ENCODE measurements around the gene RANBP17. TPM values are rescaled to one million over a fixed set of nuclear protein-coding genes. Genes with fewer than 3 reads are reported as not detected.

Gene RANBP17
- total and polyA plus RNA-seq, 2 experiments from 2014 or later, result 43.8 to 53.1 TPM

GRCh38 chr5:171122372-171122771 is 260.6 kb downstream of the RANBP17 start:
- Mint-ChIP-seq H3K4me3 (no peak overlapping the region), H3K36me3 (ENCODE audit: low read depth) (no peaks in the 10 kb centered on the region), H3K4me1 (no peaks in the 10 kb centered on the region), H3K27me3 (ENCODE audit: insufficient read depth, low read depth, poor library complexity) (peaks cover 7% of the 10 kb centered on the region), H3K9me3 (no peaks in the 10 kb centered on the region), H3K27ac (no peak overlapping the region)
- ATAC-seq (no peak), DNase-seq (ENCODE audit: low spot score) (no peak)
- H2AFZ ChIP-seq, result no peak overlapping the region
- no peaks in the 10 kb centered on the region for H3F3A ChIP-seq (replicated peaks; ENCODE audit: low read depth)
- no peaks in the 10 kb centered on the region for H3K27me3 ChIP-seq (ENCODE audit: insufficient read depth)
- no peaks in the 10 kb centered on the region for H3K4me1 ChIP-seq (ENCODE audit: insufficient read depth)
- H3K79me2 ChIP-seq (replicated peaks; ENCODE audit: insufficient read depth), result no peaks in the 10 kb centered on the region
- H3K9me2 ChIP-seq (ENCODE audit: insufficient read depth), result no peaks in the 10 kb centered on the region
- no peak for TF ChIP-seq REST (IDR thresholded peaks at IDR 0.05; ENCODE audit: unreplicated experiment)
- no peak for TF ChIP-seq ETS1 (IDR thresholded peaks at IDR 0.05)
- no peak for TF ChIP-seq ZNF462 (CRISPR knock-in tag; IDR thresholded peaks at IDR 0.05)
- TF ChIP-seq JUNB (IDR thresholded peaks at IDR 0.05; ENCODE audit: unreplicated experiment), result no peak
- no peak for TF ChIP-seq CREB1 (CRISPR knock-in tag; IDR thresholded peaks at IDR 0.05; ENCODE audit: low read depth)
- TF ChIP-seq EZH2phosphoT487 (IDR thresholded peaks at IDR 0.05; ENCODE audit: unreplicated experiment), result no peak
- no peak for TF ChIP-seq CTCF (conservative IDR thresholded peaks at IDR 0.05; ENCODE audit: low read depth in 2 of 2)
- no peak for TF ChIP-seq ZNF331 (CRISPR knock-in tag; IDR thresholded peaks at IDR 0.05; ENCODE audit: low read depth)
- no peak for TF ChIP-seq STAT1 (IDR thresholded peaks at IDR 0.05; ENCODE audit: unreplicated experiment)
- no peak for TF ChIP-seq EZH2 (IDR thresholded peaks at IDR 0.05; ENCODE audit: low read depth, unreplicated experiment)
- no peak for TF ChIP-seq POLR2AphosphoS5 (IDR thresholded peaks at IDR 0.05; ENCODE audit: low read depth)
- no peak for TF ChIP-seq ZNF114 (CRISPR knock-in tag; IDR thresholded peaks at IDR 0.05)
- no peak for TF ChIP-seq NANOG (IDR thresholded peaks at IDR 0.05; ENCODE audit: borderline replicate concordance)
- H3K4me3 ChIP-seq, result no peak overlapping the region
- H3K27ac ChIP-seq (ENCODE audit: low read depth), result no peak overlapping the region
- no peaks in the 10 kb centered on the region for H4K20me1 ChIP-seq (replicated peaks; ENCODE audit: insufficient read depth)
- no peak overlapping the region for H3K4me2 ChIP-seq
- no peaks in the 10 kb centered on the region for H3K36me3 ChIP-seq (ENCODE audit: insufficient read depth)

Measured in GM23338 (cell line).